Activated naive CD4-positive, alpha-beta T cell treated with anti-CD3 and anti-CD28 coated beads, Interleukin-2, amount 50 U/mL, for 24 hours (primary cell): ENCODE data around the gene MRPL36.
"Not testable (repeated sequence)": the region's sequence is repeated elsewhere in the genome, so short reads cannot be mapped to it uniquely, and the experiment has no call there.

Experiments
- H3K27ac Mint-ChIP-seq: one replicate; pipeline ENCODE4 v1.8.0; 2021; ENCODE audit warnings: mild to moderate bottlenecking, mixed read lengths
- H3K27me3 Mint-ChIP-seq: one replicate; pipeline ENCODE4 v1.8.0; 2021; ENCODE audit warnings: mixed read lengths
- H3K36me3 Mint-ChIP-seq: one replicate; pipeline ENCODE4 v1.8.0; 2021; ENCODE audit warnings: mixed read lengths
- H3K4me1 Mint-ChIP-seq: one replicate; pipeline ENCODE4 v1.8.0; 2021; ENCODE audit warnings: mixed read lengths
- H3K4me3 Mint-ChIP-seq: one replicate; pipeline ENCODE4 v1.8.0; 2021; ENCODE audit warnings: mild to moderate bottlenecking, mixed read lengths
- H3K9me3 Mint-ChIP-seq: one replicate; pipeline ENCODE4 v1.8.0; 2021; ENCODE audit warnings: mixed read lengths

MRPL36 gene

GRCh38 chr5:1799602-1800471, at the start of gene MRPL36:
Gene MRPL36, minus strand, starts transcription at chr5:1799837. Its CDS starts 902 bp downstream, at chr5:1798935.
- peaks cover 68% of the 10 kb centered on the region for H3K4me1 Mint-ChIP-seq
- peak within 1 kb of the TSS; percentile 97 for H3K27ac Mint-ChIP-seq
- H3K4me3 Mint-ChIP-seq: peak within 1 kb of the TSS; percentile 100
- peaks cover 19% of the 10 kb centered on the region for H3K36me3 Mint-ChIP-seq
- H3K9me3 Mint-ChIP-seq: no peaks in the 10 kb centered on the region
- no peaks in the 10 kb centered on the region for H3K27me3 Mint-ChIP-seq

DNA sequence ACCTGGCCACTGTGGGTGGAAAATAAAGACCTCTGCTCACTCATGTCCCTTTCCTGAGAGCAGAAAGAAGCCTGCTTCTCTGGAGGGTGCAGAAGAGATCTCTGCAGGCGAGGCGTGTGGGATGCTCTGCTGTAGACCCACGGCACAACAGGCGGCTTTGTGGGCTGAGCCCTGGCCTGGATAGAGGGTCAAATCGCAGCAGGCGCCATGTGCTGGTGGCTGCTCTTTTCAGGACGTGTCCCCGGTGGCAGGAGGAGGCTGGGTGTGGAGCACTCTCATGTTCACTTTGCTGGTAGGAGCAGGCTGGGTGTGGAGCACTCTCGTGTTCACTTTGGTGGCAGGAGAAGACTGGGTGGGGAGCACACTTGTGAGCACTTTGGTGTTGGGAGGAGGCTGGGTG, 48.0 kb upstream of the MRPL36 start:
- peaks cover 13% of the 10 kb centered on the region for H3K27me3 Mint-ChIP-seq
- H3K27ac Mint-ChIP-seq: no peak overlapping the region
- no peak overlapping the region for H3K4me3 Mint-ChIP-seq
- H3K4me1 Mint-ChIP-seq: no peaks in the 10 kb centered on the region
- H3K36me3 Mint-ChIP-seq: no peaks in the 10 kb centered on the region
- no peaks in the 10 kb centered on the region for H3K9me3 Mint-ChIP-seq

GRCh38 chr5:1847056-1847455, 47.4 kb upstream of the MRPL36 start:
- no peak overlapping the region for H3K27ac Mint-ChIP-seq
- H3K4me1 Mint-ChIP-seq: no peaks in the 10 kb centered on the region
- peaks cover 17% of the 10 kb centered on the region for H3K27me3 Mint-ChIP-seq
- H3K9me3 Mint-ChIP-seq: no peaks in the 10 kb centered on the region
- no peak overlapping the region for H3K4me3 Mint-ChIP-seq
- H3K36me3 Mint-ChIP-seq: no peaks in the 10 kb centered on the region

- H3K27ac Mint-ChIP-seq: no peak overlapping the region
- H3K36me3 Mint-ChIP-seq: no peaks in the 10 kb centered on the region
- no peaks in the 10 kb centered on the region for H3K9me3 Mint-ChIP-seq
- no peaks in the 10 kb centered on the region for H3K4me1 Mint-ChIP-seq
- H3K4me3 Mint-ChIP-seq: no peak overlapping the region
- peaks cover 16% of the 10 kb centered on the region for H3K27me3 Mint-ChIP-seq
Observed at GRCh38 chr5:1846583-1846982, 46.9 kb upstream of the MRPL36 start.

GRCh38 chr5:1845696-1846095, 46.1 kb upstream of the MRPL36 start:
- Mint-ChIP-seq H3K36me3 (no peaks in the 10 kb centered on the region), H3K4me1 (no peaks in the 10 kb centered on the region), H3K27me3 (peaks cover 12% of the 10 kb centered on the region), H3K4me3 (no peak overlapping the region), H3K27ac (no peak overlapping the region), H3K9me3 (no peaks in the 10 kb centered on the region)

GRCh38 chr5:1844708-1845436, 45.2 kb upstream of the MRPL36 start:
- Mint-ChIP-seq H3K36me3 (no peaks in the 10 kb centered on the region), H3K9me3 (no peaks in the 10 kb centered on the region), H3K4me1 (no peaks in the 10 kb centered on the region), H3K4me3 (no peak overlapping the region), H3K27ac (no peak overlapping the region), H3K27me3 (peaks cover 12% of the 10 kb centered on the region)

- H3K27me3 Mint-ChIP-seq: peaks cover 17% of the 10 kb centered on the region
- not testable (repeated sequence) for H3K4me3 Mint-ChIP-seq, H3K9me3 Mint-ChIP-seq, H3K27ac Mint-ChIP-seq, H3K4me1 Mint-ChIP-seq, H3K36me3 Mint-ChIP-seq
Observed at GRCh38 chr5:1843761-1844160, 44.1 kb upstream of the MRPL36 start.

- Mint-ChIP-seq H3K4me1 (no peaks in the 10 kb centered on the region), H3K9me3 (no peaks in the 10 kb centered on the region), H3K4me3 (no peak overlapping the region), H3K27me3 (peaks cover 11% of the 10 kb centered on the region), H3K36me3 (no peaks in the 10 kb centered on the region), H3K27ac (no peak overlapping the region)
Observed at GRCh38 chr5:1842004-1842819, 42.6 kb upstream of the MRPL36 start.

DNA sequence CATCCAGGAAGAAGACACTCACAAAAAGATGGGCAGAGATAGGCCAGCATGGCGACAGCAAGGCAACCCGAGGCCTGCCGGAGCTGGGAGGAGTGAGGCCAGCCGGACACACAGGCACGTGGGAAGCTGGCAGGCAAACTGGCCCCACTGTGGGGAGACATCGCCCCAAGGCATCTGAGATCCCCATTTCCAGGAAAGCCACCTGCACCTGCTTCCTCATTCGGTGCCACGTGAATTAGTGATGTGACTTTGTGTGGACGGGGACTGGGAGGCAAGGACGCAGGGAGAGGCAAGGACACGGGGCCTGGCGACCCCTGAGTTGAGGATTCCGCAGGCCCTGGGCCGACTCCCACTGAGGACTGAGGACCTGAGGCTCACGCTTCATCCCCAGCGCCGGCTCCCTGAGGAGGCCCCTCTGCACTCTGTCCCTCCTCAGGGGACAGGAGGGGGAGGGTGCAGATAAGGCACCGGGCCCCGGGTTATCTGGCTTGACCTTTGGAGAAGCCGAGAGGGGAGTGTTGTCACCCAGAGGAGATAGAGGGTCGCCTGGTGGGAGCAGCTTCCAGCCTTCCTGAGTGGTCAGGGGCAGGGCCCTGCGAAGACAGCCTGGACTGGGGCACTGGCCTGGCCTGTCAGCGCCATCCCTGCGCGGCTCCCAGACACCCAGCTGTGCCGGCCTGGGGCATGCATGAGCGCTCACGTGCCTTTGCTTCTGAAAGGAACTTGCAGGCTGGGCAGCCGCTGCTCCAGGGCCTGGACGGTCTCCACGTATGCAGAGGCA, 41.3 kb upstream of the MRPL36 start:
- Mint-ChIP-seq H3K27me3 (peaks cover 11% of the 10 kb centered on the region), H3K4me1 (no peaks in the 10 kb centered on the region), H3K4me3 (no peak overlapping the region), H3K27ac (no peak overlapping the region), H3K36me3 (no peaks in the 10 kb centered on the region), H3K9me3 (no peaks in the 10 kb centered on the region)

DNA sequence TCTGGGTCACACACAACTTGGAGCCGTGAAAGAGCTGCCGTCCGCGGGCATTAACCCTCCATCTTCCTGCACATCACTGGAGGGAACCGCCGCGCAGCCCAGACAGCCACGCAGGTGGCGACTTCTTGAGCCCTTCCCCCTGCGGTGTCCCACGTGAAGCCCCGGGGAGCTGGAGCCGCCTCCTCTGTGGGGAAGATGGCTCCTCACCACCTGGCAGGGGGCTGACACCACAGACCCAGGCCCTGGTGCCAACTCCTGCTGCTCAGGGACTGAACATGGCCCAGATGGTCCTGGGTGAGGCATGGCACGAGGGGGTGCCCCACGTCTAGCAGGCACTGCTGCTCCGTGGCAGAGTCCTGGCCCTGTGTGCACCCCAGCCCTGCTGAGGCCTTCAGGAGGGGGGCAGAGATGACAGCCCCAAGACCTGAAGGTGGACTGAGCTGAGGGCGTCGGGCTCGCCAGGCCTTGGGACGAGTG, 40.5 kb upstream of the MRPL36 start:
- Mint-ChIP-seq H3K4me3 (no peak overlapping the region), H3K4me1 (no peaks in the 10 kb centered on the region)

DNA sequence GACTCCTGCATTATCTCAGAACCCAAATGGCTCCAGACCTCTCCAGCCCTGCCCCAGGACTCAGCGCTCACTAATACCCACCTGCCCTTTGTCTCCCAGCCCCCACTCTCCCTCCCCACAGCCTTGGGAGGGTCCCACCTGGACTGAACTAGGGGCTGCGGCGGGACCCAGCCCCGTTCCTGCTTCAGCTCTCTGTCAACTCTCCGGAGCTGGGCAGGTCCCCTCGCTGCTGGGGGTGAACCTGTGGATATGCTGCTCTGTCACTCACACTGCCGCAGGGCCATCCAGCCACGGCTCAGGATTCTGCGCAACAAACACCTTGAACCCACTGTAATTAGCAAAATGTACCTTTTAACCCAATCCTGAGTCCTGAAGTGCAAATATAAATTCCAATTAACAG, 38.4 kb upstream of the MRPL36 start:
- no peak overlapping the region for H3K27ac Mint-ChIP-seq
- H3K4me3 Mint-ChIP-seq: no peak overlapping the region
- H3K4me1 Mint-ChIP-seq: no peaks in the 10 kb centered on the region
- H3K36me3 Mint-ChIP-seq: no peaks in the 10 kb centered on the region
- no peaks in the 10 kb centered on the region for H3K9me3 Mint-ChIP-seq
- H3K27me3 Mint-ChIP-seq: peaks cover 11% of the 10 kb centered on the region

More for the DNA sequence above, 40.5 kb upstream of the MRPL36 start:
- H3K36me3 Mint-ChIP-seq: no peaks in the 10 kb centered on the region
- H3K27me3 Mint-ChIP-seq: peaks cover 11% of the 10 kb centered on the region
- H3K27ac Mint-ChIP-seq: no peak overlapping the region
- H3K9me3 Mint-ChIP-seq: no peaks in the 10 kb centered on the region

DNA sequence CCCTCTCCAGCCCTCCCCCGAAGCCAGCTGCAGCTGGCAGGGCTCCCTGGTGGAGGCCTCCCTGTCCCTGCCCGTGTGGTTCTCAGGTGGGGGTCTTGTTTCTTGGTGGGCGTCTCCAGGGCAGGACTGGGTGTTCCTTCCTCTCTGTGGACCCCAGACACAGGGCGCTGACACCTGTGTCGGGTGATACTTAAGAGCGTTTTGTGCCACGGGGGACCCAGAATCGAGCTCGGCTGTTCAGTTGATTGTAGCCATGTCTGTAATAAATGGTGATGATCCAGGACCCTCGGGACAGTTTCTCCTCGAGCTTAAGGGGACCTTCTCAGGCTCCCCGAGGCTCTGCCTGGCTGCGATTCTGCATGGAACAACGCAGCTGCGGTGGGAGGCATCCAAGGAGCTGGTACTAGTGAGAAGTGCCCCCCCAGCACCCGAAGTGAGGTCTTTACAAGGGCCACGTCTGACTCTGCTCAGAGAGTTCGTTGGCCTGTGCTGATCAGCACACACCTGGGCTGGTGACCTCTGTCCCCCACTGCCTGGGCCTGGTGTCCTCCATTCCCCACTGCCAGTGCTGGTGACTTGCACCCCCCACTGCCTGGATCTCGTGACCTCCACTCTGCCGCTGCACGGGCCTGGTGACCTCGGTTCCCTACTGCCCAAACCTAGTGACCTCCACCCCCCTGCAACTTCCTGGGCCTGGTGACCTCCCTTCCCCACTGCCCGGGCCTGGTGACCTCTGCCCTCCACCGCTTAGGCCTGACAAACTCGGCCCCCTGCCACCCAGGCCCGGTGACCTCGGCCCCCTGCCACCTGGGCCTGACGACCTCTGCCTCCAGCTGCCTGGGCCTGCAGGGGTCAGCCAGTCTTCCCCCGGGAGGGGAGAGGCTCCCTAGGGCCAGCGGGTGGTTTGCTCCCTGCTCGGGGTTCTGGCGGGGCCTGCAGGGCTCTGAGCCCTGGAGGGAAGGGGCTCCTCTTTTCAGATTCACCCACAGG, 37.5 kb upstream of the MRPL36 start:
- no peak overlapping the region for H3K27ac Mint-ChIP-seq
- H3K36me3 Mint-ChIP-seq: no peaks in the 10 kb centered on the region
- H3K4me1 Mint-ChIP-seq: no peaks in the 10 kb centered on the region
- peaks cover 9% of the 10 kb centered on the region for H3K27me3 Mint-ChIP-seq
- no peak overlapping the region for H3K4me3 Mint-ChIP-seq
- no peaks in the 10 kb centered on the region for H3K9me3 Mint-ChIP-seq

DNA sequence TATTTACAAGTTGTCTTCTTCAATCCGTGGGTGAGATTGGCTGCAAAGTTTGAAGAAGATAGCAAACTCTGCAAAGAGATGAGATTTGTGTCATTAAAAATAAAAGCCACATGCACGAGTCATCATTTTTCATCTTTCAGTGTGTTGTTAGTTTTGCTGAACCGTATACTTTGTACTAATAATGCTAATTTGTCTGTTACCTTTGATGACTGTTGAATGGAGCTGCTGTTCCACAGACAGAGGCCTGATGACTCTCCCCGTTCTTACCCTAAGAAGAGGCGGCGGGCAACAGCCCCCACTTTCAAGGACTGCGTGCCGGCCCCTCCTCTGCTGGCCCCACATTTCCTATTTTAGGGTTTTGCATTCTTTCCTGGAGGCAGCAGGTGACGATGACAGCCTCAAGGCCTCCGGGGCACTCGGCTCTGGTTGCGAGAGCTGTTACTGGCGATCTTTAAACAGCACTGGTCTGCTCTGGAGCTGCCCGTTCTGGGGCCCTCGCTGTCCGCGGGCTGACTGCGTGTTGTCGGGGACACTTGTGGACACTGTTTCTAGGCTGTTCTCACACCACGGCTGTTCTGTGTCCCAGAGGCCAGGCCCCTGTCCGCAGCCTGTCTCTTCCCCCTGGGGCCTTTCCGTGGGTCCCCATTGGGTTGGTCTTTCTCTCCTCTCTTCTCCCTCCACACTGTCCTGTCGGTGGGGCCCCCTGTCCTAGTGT, 36.7 kb upstream of the MRPL36 start:
- H3K36me3 Mint-ChIP-seq: no peaks in the 10 kb centered on the region
- H3K27me3 Mint-ChIP-seq: peaks cover 6% of the 10 kb centered on the region
- no peaks in the 10 kb centered on the region for H3K9me3 Mint-ChIP-seq
- no peak overlapping the region for H3K27ac Mint-ChIP-seq
- H3K4me1 Mint-ChIP-seq: no peaks in the 10 kb centered on the region
- H3K4me3 Mint-ChIP-seq: no peak overlapping the region
